ENCODE measurements around the gene ATP6V1G1.

ATP6V1G1 gene

DNA sequence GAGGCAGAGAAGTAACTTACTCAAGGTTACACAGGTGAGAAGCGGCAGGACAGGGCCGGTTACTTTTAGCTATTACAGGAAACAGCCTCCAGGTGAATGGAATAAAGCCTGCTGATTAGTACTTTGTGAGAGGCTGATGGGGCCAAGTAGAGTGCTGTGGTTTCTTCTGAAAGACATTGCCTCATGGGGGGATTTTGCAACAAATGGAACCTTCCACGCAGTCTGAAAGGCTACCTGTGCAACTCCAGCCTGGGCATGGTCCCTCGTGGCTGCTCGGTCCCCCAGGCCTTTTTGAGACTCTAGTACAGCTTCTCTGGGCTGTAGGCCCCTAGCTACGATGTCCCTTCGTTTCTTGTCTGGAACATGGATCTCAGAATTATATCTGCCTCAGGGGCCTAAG is 25.5 kb downstream of the ATP6V1G1 start:
- no peak for DNase-seq

DNA sequence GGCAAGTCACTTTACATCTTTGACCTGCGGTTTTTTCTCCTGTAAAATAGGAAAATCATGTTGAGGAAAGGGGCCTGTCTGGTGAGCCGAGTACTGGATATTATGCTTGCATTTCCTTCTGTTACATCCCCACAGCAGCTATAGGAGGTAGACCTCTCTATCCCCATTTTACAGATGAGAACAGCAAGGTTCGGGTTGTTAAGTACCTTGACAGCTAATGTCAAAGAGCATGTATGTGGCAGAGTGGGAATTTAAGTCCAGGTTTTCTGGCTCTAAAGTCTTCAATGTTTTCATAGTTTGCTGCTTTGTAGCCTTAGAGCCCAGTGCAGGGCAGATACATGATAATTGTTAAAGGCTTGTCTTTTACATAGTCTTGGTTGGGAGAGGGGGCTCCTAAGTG is 26.4 kb downstream of the ATP6V1G1 start:
- no peak for DNase-seq

GRCh38 chr9:114614373-114614772 is 26.8 kb downstream of the ATP6V1G1 start:
- DNase-seq, result no peak

DNA sequence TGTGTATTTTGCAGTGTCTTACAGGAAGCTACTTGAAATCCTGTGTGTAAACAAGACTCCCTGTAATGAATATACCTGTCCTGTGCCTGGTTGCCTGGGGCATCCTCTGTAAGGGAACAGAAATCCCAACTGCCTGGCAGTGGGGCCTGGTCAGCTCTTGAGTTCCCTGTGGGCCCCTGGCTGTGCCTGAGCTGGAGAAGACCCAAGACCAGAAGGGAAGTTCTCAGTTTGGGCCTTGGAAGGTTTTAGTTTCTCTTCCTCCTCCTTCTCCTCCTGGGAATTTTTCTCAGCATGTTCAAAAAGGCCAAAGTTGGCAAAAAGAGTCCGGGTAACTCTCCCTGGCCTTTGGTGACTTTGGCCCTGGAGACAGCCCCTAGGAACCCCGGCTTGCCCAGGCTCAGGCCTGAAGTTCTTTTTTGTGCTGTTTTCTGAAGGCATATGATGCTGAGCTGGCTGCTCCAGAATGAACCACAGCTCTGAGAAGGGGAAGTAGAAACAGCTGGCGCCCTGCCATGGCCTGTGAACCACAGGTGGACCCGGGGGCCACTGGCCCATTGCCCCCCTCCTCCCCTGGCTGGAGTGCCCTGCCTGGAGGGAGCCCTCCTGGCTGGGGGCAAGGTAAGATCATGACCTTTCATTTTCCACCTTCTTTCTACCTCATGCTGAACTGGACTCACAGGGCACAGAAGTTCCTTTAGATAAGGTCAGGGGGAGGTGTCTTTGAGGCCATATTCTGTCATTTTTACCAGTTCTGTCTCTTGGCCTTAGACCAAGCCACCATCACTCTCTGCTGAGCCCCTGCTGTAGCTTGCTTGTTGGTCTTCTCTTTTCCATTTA is 29.3 kb downstream of the ATP6V1G1 start:
- DNase-seq, result no peak

- DNase-seq, result no peak
Observed at GRCh38 chr9:114619191-114619761, 31.7 kb downstream of the ATP6V1G1 start.

- no peak for DNase-seq
Observed at GRCh38 chr9:114621561-114621960, 34.0 kb downstream of the ATP6V1G1 start.

- DNase-seq, result no peak
Observed at GRCh38 chr9:114621975-114622609, 34.5 kb downstream of the ATP6V1G1 start.

DNA sequence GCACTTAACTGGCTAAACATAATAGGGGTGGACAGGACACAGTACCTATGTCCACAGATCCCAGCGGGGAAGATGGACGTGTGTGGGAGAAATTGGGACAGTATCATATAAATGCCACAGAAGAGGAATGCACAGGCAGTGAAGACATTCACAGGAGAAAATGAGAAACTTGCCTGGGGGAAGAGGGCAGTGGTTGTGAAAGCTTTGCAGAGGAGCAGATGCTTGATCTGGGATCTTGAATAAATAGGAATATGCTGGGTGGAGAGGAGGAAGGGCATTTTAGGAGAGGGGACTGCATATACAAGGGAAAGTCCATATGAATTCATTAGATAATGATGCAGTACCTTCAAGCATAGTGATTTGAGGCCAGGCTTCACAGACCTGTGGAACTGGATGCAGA is 37.1 kb downstream of the ATP6V1G1 start:
- no peak for DNase-seq

- DNase-seq, result no peak
Observed at GRCh38 chr9:114626415-114627020, 38.9 kb downstream of the ATP6V1G1 start.

- no peak for DNase-seq
Observed at GRCh38 chr9:114627553-114627952, 40.0 kb downstream of the ATP6V1G1 start.

DNA sequence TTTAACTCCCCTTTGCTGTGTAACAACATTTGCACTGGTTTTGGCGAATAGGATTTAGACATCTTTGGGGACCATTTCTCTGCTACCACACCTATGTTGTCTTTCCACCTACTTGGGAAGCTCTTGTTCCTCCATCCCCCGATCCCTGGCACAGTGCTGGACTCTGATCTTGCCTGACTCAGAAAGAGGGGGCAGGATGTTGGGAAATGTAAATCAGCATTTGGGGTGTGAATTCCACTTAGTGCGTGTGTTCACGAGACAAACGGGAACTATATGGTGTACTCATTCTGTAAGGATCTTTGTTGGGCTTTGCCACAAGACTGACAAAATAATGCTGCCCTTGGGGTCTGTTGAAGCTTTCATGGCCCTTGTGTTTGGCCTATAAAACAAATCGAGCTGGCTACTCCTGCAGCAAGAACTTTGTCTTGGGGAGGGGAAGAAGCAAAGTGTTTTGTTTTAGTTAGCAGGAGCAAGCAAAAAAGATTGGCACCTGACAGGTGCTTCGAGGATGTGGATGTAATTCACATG is 42.1 kb downstream of the ATP6V1G1 start:
- no peak for DNase-seq

DNA sequence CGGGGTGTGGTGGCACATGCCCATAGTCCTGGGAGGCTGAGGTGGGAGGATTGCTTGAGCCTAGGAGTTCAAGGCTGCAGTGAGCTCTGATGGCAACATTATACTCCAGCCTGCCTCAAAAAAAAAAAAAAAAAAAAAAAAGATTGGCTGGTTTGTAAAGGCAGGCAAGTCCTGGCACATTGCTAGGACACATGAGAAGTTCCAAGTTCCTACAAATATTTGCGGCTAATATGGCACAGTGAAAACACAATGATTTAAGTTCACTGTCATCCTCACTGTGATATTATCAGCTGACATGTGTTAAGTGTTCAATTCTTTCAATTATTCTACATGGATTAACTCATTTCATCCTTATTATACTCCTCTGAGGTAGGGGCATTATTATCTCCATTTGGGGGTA is 43.6 kb downstream of the ATP6V1G1 start:
- no peak for DNase-seq

GRCh38 chr9:114633438-114634089 is 46.0 kb downstream of the ATP6V1G1 start:
- no peak for DNase-seq

DNA sequence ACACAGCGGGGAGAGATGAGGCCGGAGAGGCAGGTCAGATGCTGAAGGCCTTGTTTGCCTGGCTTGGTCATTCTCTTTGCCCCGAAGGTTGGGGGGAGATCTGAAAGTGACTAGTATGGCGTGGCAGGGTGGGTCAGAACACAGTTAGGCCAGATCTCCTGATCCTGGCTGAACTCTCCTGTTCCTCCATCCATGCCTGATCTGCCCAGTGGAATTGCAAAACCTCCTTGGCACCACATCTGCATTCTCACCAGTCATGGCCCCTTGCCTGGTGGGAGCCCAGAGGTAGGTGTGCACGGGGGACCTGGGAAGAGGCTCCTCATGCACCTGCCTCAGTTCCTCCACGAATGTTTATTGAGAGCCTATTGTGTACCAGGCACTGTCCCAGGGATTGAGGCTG is 46.8 kb downstream of the ATP6V1G1 start:
- no peak for DNase-seq

DNA sequence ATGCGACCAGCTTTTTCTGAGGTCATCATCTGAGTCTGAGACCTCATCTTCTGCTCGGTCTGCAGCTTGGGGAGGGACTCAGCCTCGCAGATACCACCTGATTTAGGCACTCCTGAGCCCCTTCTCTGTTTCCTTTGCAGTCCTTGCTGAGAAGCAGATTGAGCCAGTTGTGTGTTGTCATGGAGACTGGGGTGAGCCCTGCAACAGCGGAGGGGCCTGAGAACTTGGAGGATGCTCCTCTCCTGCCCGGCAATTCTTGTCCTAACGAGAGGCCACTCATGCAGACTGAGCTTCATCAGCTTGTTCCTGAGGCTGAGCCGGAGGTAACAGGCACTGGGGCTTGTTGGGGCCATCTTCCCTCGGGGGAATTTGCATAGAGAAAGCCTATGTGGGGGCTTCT is 50.8 kb downstream of the ATP6V1G1 start:
- no peak for DNase-seq

DNA sequence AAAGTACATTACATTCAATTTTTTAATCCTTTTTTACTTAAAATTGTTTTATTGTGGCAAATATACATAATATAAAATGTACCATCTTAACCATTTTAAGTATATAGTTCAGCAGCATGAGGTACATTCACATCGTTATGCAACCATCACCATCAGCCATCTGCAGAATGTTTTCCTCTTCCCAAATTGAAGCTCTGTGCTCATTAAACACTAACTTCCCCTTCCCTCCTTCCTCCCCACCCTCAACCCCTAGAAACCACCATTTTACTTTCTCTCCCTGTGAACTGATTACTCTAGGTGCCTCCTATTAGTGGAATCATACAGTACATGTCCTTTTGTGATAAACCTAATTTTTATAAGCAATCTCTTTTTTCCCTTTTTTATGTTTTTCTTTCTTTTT is 54.4 kb downstream of the ATP6V1G1 start:
- DNase-seq, result no peak

DNA sequence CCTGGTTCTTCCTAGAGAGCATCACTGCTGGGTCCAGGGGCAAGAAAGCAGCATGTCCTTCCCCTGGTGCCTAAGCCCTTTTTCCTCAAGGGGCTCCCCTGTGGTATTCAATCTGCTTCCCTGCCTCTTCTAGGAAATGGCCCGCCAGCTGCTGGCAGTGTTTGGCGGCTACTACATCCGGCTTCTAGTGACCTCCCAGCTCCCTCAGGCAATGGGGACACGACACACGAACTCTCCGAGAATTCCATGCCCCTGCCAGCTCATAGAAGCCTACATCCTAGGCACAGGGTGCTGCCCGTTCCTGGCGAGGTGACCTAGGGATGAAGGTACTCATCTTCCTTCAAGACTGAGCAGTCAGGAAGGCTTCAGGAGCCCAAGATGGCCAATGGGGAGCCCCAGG is 55.4 kb downstream of the ATP6V1G1 start:
- no peak for DNase-seq

GRCh38 chr9:114643896-114644295 is 56.3 kb downstream of the ATP6V1G1 start:
- no peak for DNase-seq
